H1 (cell line): Measurements from ENCODE around the gene HOMER1.

Source experiments
- EZH2 ChIP-seq: fragments of 200-600 bp; sonication (generic); IDR thresholded peaks from 2 replicates; pipeline ENCODE4 v1.7.1; 2012; ENCODE audit warnings: low read depth, mild to moderate bottlenecking, moderate library complexity, low read length, inconsistent platforms; ENCODE audit not compliant: severe bottlenecking
- YY1 ChIP-seq: IDR thresholded peaks from 2 replicates; pipeline ENCODE4 v1.6.1; 2011; ENCODE audit warnings: low read depth, mild to moderate bottlenecking, low read length

- TF ChIP-seq EZH2 (no peak), YY1 (no peak)
Observed at GRCh38 chr5:79459626-79460025, 54.3 kb downstream of the HOMER1 start.
